SIG-M5 (cell line): ENCODE data around the gene ZNF808.
"Not testable (repeated sequence)": the region's sequence is repeated elsewhere in the genome, so short reads cannot be mapped to it uniquely, and the experiment has no call there.

Experiments used
- DNase-seq: peaks from one replicate; lab custom pipeline; 2025; lab: John Stamatoyannopoulos, UW

Gene ZNF808

GRCh38 chr19:52527134-52527955, at the start of gene ZNF808:
Gene ZNF808, plus strand, starts transcription at chr19:52527668. Its CDS starts 15,617 bp downstream, at chr19:52543285.
- DNase-seq: no peak

DNA sequence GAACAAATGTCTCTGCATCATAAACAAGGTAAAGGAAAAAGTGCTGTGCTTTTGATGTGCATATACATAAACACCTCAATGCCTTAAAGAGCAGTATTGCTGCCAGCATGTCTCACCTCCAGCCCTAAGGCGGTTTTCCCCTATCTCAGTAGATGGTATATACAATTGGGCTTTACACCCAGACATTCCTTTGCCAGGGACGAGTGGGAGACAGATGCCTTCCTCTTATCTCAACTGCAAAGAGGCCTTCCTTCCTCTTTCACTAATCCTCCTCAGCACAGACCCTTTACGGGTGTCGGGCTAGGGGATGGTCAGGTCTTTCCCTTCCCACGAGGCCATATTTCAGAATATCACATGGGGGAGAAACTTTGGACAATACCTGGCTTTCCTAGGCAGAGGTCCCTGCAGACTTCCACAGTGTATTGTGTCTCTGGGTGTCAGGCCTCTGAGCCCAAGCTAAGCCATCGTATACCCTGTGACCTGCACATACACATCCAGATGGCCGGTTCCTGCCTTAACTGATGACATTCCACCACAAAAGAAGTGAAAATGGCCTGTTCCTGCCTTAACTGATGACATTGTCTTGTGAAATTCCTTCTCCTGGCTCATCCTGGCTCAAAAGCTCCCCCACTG, 43.2 kb upstream of the ZNF808 start:
- DNase-seq: not testable (repeated sequence)

GRCh38 chr19:52485064-52485463, 42.4 kb upstream of the ZNF808 start:
- not testable (repeated sequence) for DNase-seq

DNA sequence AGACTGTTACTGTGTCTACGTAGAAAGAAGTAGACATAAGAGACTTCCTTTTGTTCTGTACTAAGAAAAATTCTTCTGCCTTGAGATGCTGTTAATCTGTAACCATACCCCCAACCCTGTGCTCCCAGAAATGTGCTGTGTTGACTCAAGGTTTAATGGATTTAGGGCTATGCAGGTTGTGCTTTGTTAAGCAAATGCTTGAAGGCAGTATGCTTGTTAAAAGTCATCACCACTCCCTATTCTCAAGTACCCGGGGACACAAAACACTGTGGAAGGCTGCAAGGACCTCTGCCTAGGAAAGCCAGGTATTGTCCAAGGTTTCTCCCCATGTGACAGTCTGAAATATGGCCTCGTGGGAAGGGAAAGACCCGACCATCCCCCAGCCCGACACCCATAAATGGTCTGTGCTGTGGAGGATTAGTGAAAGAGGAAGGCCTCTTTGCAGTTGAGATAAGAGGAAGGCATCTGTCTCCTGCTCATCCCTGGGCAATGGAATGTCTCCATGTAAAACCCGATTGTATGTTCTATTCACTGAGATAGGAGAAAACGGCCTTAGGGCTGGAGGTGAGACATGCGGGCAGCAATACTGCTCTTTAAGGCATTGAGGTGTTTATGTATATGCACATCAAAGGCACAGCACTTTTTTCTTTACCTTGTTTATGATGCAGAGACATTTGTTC, 41.8 kb upstream of the ZNF808 start:
- DNase-seq: not testable (repeated sequence)

GRCh38 chr19:52492201-52492993, 35.1 kb upstream of the ZNF808 start:
- no peak for DNase-seq

DNA sequence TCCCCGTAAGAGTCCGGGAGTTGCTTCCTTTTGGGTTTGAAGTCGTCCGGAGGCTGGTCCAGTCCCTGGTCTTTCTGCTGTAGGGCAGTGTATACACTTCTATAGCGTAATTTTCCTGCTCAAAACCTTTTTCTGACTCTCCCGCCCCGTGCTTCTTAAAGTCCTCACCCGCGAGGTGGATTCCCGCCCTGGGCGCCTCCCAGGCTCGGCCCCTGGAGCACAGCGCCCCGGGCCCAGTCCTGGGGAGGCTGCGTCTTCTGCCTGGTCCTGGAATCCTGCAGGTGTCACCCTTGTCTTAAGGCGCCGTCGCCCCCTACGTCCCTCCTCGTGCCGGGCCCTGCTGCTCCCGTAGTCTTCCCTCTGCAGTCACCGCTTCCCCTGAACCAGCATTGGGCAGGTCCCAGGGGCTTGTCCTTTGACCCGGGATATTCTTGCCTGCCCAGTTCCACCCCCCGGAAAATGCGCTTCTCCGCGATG, 34.4 kb upstream of the ZNF808 start:
- no peak for DNase-seq

DNA sequence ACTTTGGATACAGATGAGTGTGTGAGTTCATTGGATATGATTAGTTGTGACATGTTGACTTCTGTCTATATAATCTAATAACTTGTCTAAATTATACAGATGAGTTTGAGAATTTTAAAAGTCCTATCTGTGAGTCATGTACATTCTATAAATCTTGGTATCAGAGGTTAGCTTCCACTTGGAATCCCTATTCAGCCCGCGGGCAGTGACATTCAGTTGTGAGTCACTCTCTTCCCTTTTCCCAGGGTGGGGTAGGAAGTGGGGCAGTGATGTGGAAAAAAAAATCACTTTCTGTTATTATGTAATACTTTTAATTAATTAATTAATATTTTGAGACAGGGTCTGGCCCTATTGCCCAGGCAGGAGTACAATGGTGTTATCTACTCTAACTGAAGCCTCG, 33.0 kb upstream of the ZNF808 start:
- no peak for DNase-seq

DNA sequence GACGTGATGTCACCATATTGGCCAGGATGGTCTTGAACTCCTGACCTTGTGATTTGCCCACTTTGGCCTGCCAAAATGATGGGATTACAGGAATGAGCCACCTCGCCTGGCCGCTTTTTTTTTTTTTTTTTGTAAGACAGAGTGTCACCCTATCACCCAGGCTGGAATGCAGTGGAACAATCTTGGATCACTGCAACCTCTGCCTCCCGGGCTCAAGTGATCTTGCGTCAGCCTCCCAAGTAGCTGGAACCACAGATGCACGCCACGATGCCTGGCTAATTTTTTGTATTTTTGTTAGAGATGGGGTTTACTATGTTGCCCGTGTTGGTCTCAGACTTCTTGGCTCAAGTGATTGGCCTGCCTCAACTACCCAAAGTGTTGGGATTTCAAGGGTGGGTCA, 28.9 kb upstream of the ZNF808 start:
- DNase-seq: no peak

DNA sequence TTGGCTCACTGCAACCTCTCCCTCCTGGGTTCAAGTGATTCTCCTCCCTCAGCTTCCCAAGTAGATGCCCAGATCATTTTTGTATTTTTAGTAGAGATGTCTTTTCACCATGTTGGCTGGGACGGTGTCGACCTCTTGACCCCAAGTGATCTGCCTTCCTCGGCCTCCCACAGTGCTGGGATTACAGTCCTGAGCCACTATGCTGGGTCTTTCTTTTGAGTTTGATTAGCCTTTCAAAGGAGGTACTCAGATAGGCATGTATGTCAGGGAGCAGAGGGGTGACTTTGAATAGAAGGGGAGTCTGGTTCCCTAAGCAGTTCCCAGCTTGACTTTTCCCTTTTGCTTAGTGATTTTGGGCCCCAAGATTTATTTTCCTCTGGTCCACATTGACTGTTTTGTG, 27.0 kb upstream of the ZNF808 start:
- not testable (repeated sequence) for DNase-seq

DNA sequence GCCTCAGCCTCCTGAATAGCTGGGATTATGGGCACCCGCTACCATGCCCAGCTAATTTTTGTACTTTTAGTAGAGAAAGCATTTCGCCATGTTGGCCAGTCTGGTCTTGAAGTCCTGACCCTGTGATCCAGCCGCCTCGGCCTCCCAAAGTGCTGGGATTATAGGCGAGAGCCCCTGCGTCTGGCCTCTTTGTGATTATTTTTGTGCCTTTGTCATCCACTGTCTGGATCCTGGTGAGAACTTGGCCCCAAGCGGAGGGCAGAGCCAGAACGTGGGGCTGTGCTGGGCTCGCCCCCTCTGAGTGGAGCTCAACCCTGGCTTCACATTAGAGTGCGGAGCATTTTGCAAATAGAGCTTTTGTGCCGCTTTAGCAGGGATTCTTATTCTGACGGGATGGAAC, 26.5 kb upstream of the ZNF808 start:
- not testable (repeated sequence) for DNase-seq

DNA sequence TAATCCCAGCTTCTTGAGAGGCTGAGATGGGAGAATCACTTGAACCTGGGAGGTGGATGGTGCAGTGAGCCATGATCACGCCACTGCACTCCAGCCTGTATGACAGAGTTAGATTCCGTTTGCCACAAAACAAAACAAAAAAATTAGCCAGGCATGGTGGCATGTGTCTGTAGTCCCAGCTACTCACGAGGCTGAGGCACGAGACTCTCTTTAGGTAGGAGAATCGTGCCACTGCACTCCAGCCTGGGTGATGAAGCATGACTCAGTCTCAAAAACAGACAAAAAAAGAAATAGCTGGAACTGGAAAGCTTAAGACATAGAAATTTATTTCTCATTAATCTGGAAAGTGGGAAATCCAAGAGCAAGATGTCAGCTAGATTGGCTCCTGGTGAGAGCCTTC, 20.2 kb upstream of the ZNF808 start:
- DNase-seq: no peak

DNA sequence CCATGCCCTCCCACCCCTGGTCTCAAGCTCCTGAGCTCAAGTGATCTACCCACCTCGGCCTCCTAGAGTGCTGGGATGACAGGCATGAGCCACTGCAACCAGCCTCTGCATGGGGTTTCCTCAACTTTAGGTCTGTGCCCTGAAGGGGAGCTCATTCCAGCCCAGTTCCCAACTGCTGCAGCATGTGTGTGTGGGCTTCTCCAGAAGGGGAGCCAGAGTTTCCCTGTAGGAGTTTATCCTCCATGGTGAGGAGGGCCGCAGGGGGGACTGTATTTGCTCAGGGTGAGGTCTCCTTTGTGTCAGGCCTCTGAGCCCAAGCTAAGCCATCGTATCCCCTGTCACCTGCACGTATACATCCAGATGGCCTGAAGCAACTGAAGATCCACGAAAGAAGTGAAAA, 11.3 kb upstream of the ZNF808 start:
- DNase-seq: no peak

DNA sequence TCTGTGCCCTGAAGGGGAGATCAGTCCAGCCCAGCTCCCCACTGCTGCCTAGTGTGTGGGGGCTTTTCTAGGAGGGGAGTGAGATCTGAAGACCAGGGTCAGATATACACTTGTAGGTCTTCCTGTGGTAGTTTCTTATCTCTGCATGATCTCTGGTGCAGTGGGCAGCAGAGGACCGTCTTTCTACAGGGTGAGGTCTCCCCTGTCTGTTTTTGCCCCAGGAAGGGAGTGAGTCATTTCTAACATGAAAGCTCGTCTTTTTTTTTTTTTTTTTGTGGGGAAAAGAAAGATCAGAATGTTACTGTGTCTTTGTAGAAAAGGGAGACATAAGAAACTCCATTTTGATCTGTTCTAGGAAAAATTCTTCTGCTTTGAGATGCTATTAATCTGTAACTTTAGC, 8.8 kb upstream of the ZNF808 start:
- DNase-seq: no peak

GRCh38 chr19:52519175-52519574, 8.3 kb upstream of the ZNF808 start:
- not testable (repeated sequence) for DNase-seq

DNA sequence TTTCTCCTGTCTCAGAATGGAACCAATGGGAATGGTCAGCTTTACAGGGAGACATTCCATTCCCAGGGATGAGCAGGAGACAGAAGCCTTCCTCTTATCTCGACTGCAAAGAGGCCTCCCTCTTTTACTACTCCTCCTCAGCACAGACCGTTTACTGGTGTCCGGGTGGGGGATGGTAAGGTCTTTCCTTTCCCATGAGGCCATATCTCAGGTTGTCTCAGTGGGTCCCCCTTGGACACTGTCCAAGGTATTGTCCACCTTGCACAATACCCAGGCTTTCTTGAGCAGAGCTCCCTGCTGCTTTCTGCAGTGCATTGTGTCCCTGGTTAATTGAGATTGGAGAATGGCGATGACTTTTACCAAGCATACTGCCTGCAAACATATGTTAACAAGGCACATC, 7.5 kb upstream of the ZNF808 start:
- no peak for DNase-seq

DNA sequence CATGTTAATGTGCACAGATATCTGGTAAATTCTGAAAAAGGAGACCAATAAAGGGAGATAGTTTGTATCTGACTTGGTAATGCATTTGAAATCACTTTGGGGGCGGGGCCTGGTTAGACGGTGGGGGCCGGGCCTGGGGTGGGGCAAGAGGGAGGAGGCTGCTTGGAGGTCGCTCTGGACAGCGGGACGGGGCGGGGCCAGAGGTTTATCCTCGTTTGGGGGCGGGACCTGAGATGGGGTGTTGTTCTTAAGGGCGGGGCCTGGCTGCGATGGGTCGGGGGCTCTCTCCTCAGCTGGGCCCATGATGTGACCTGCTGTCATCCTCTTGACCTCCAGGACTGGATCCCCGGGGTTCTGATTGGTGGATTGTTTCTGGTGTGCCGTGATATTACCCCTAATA, 4.9 kb upstream of the ZNF808 start:
- no peak for DNase-seq

DNA sequence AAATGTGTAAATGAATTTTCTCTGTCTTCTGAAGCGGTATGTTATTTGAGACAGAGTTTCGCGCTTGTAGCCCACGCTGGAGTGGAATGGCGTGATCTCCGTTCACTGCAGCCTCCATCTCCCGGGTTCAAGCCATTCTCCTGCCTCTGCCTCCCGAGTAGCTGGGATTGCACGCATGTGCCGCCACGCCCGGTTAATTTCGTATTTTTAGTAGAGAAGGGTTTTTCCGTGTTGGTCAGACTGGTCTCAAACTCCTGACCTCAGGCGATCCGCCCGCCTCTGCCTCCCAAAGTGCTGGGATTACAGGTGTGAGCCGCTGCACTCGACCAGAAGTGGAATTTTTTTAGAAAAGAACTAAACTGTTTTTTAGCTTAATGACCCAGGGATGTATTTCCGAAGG, 3.4 kb upstream of the ZNF808 start:
- no peak for DNase-seq

GRCh38 chr19:52527956-52528351, 486 bp downstream of the ZNF808 start:
- no peak for DNase-seq

- DNase-seq: no peak
Measured at GRCh38 chr19:52532480-52532879, 5.0 kb downstream of the ZNF808 start.

GRCh38 chr19:52533901-52534300, 6.4 kb downstream of the ZNF808 start:
- DNase-seq: no peak

GRCh38 chr19:52535385-52535770, 7.9 kb downstream of the ZNF808 start:
- not testable (repeated sequence) for DNase-seq
